OCI-LY1 (cell line): ENCODE results near the gene GPSM1.

ENCODE experiments used
- CTCF ChIP-seq: fragments of 200-600 bp; sonication (generic), shearing (Covaris generic); IDR thresholded peaks from 2 replicates; pipeline ENCODE4 v1.5.1; 2017; ENCODE audit warnings: mild to moderate bottlenecking, antibody characterized with exemption, low read length, moderate library complexity, mixed read lengths
- EZH2 ChIP-seq: fragments of 200-600 bp; sonication (generic), shearing (Covaris generic); IDR thresholded peaks from 2 replicates; pipeline ENCODE4 v1.8.0; 2017; ENCODE audit warnings: borderline replicate concordance, mixed run types, mild to moderate bottlenecking, antibody characterized with exemption, low read length, moderate library complexity, mixed read lengths

- no peak for TF ChIP-seq CTCF
- TF ChIP-seq EZH2, result no peak
Measured at GRCh38 chr9:136389396-136389795, 62.1 kb downstream of the GPSM1 start.
